A549 treated with CpdA at 1 μM for 4 hours (cell line): Measurements from ENCODE around the gene FPGS. TPM values are rescaled to one million over a fixed set of nuclear protein-coding genes. Genes with fewer than 3 reads are reported as not detected.

ENCODE experiments used
- total RNA-seq: library from RNA; stranded (reverse); fragments of 200-300 nt; extraction: Qiagen RNA extraction; gene quantifications from 5 replicates; pipeline ENCODE4 v1.2.3, GENCODE V29; 2022; ENCODE audit warnings: low read depth

FPGS gene, protein sequence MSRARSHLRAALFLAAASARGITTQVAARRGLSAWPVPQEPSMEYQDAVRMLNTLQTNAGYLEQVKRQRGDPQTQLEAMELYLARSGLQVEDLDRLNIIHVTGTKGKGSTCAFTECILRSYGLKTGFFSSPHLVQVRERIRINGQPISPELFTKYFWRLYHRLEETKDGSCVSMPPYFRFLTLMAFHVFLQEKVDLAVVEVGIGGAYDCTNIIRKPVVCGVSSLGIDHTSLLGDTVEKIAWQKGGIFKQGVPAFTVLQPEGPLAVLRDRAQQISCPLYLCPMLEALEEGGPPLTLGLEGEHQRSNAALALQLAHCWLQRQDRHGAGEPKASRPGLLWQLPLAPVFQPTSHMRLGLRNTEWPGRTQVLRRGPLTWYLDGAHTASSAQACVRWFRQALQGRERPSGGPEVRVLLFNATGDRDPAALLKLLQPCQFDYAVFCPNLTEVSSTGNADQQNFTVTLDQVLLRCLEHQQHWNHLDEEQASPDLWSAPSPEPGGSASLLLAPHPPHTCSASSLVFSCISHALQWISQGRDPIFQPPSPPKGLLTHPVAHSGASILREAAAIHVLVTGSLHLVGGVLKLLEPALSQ
- 45.8 to 52.2 TPM (median 47.7 TPM) in 5 replicates for total RNA-seq

DNA sequence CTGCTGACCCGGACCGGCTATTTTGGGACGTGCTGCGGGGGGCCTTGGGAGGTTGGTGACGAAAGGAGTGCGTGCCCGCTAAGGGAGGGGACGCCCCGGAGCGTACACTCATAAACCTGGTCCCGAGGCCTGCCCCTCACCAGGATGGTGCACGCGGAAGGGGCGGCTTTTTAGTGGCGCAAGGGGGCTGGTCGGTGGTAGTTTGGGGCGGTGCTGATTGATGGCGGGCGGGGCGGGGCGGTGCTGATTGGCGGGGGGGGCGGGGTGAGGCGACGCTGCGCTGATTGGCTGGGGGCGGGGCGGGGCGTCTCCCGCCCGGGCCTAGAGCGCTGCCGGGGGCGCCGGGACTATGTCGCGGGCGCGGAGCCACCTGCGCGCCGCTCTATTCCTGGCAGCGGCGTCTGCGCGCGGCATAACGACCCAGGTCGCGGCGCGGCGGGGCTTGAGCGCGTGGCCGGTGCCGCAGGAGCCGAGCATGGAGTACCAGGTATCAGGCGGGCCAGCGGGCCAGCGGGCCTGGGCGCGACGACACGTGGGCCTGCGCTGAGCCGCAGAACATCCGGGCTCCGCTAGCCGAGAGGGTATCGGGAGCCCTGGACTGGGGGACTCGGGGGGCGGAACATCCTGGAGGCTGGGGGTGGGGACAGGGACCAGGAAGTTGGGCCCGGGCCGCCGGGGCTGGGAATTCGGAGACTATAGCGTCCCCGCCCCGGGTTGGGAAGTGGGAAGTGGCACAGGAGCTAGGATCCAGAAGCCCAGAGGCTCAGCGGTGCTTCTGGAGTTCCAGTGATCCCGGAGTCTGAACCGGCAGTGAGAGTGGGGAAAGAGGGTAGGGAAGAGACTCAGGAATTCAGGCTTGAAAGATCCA, at the start of gene FPGS:
FPGS (plus strand) TSS at position 307 of the 868 bp plus-strand sequence; CDS start at position 350, 43 bp downstream.

DNA sequence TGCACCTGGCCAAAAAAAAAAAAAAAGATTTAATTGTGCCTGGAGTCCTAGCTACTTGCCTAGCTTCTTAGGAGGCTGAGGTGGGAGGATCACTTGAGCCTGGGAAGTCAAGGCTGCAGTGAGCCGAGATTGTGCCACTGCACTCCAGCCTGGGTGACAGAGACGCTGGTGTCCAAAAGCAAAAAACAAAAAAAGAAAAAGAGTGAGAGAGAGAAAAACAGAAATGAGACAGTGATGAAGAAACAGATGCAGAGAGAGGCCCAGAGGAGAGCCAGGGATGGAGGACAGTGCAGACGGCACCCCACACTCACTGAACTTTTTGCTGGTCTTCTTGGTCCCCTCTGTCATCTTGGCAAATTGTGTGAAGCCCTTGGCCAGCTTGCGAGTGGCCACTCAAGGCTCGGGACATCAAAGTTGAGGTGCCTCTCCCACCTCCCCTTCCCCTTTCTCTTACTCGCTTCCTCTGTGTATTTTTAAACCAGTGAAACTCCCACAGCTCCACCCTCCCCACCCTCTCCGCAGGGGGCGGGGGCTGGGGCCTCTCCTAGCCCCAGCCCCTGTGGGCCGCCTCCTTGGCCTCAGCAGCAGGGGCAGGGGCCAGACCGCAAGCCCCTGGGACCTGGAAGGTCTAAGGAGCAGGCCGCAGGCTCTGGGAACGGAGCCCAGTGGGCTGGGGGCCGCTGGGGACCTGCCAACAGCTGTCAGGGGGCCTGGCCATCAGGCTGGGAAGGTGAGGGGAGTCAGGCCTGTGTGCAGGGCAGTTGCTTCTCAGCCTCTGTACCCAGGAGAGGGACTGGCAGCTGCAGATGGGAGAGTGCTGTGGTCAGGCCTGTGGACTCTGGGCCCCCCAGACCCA, 24.2 kb upstream of the FPGS start, which contains the start of gene SH2D3C:
SH2D3C (minus strand) TSS at position 387 of the 856 bp plus-strand sequence; CDS start at position 348, 39 bp downstream.

DNA sequence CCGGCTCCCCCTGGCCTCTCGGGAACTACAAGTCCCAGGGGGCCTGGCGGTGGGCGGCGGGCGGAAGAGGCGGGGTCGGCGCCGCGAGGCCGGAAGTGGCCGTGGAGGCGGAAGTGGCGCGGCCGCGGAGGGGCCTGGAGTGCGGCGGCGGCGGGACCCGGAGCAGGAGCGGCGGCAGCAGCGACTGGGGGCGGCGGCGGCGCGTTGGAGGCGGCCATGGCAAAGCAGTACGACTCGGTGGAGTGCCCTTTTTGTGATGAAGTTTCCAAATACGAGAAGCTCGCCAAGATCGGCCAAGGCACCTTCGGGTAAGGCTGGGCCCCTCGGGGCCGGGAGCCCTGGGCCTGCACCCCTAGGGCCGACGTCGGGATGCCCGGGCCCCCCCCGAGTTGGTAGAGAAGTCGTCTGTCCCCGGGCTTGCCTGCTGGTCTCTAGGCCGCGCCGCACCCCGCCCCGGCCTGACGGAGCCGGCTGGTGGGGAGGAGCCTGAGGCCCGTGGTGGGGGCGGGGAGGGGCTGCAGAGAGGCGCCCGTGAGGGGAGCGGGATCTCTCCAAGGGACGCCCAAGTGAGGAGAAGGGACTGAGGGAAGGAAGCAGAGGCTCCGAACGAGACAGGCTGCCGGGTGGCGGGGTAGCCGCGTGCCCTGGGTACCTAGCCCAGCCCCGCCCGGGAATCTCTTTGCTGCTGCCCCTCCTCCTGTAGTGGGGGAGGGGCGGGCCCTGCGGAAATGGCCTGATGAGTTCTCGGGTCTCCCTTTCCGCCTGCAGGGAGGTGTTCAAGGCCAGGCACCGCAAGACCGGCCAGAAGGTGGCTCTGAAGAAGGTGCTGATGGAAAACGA, 16.5 kb upstream of the FPGS start, which contains the start of gene CDK9:
CDK9 (plus strand) TSS at position 102 of the 840 bp plus-strand sequence; CDS start at position 217, 115 bp downstream.

DNA sequence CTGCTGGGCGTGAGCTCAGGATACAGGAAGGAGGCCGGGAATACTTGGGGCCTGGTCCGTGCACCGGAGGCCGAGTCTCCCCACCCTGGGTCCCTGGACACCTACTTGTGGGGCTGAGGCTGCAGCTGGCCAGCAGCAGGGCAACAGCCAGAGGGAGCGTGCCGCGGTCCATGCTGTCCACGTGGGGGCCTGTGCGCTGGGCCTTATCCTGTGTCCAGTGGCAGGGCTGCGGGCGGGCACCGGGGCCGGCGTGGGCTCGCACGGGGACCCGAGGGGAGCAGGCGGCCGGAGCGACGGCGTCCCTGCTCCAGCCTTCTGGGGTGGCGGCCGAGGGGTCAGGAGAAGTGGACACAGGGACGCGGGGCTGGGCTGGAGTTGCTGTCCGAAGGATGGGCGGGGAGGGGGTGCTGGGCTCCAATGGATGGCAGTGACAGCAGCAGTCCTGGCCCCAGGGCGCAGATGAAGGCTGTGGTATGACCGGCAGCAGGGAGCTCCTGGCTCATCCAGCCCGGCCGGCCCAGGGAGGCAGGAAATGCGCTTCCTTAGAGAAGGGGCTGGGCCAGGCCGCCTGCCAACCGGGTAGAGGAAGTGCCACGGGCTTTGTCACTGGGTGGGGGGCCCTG, 51.6 kb downstream of the FPGS start, which contains the start of gene ENG:
ENG (minus strand) TSS at position 475 of the 623 bp plus-strand sequence; CDS start at position 172, 303 bp downstream.

Other genes starting within 250 kb of the FPGS start
- 16.1 to 18.6 TPM (median 17.9 TPM) in 5 replicates for gene STXBP1, start 190.6 kb upstream of the FPGS start, total RNA-seq
- 0.07 to 0.11 TPM (median 0.07 TPM) in 3 of 5 replicates, not detected in the others for gene CFAP157, start 95.9 kb upstream of the FPGS start, total RNA-seq
- gene PTRH1, start 87.2 kb upstream of the FPGS start, total RNA-seq = 11.1 to 17.9 TPM (median 15.6 TPM) in 5 replicates
- gene TTC16, start 86.8 kb upstream of the FPGS start, total RNA-seq = 0.02 TPM in 1 of 5 replicates, not detected in the others
- gene TOR2A, start 67.6 kb upstream of the FPGS start, total RNA-seq = 8.4 to 16.5 TPM (median 12.9 TPM) in 5 replicates
- gene SH2D3C, start 24.2 kb upstream of the FPGS start, total RNA-seq = 0.03 to 0.16 TPM (median 0.13 TPM) in 4 of 5 replicates, not detected in the other
- gene CDK9, start 16.8 kb upstream of the FPGS start, total RNA-seq = 42.8 to 48.4 TPM (median 47.4 TPM) in 5 replicates
- 0.09 to 0.31 TPM (median 0.17 TPM) in 5 replicates for gene ENG, start 51.8 kb downstream of the FPGS start, total RNA-seq
- gene AK1, start 74.8 kb downstream of the FPGS start, total RNA-seq = 43.4 to 83.0 TPM (median 68.3 TPM) in 5 replicates
- 20.1 to 26.9 TPM (median 24.5 TPM) in 5 replicates for gene ST6GALNAC6, start 96.7 kb downstream of the FPGS start, total RNA-seq
- gene ST6GALNAC4, start 114.2 kb downstream of the FPGS start, total RNA-seq = 14.4 to 25.1 TPM (median 22.1 TPM) in 5 replicates
- 1.5 to 2.6 TPM (median 1.8 TPM) in 5 replicates for gene PIP5KL1, start 127.9 kb downstream of the FPGS start, total RNA-seq
- gene DPM2, start 135.0 kb downstream of the FPGS start, total RNA-seq = 34.3 to 50.2 TPM (median 46.5 TPM) in 5 replicates
- gene EEIG1, start 178.1 kb downstream of the FPGS start, total RNA-seq = 65.8 to 85.4 TPM (median 74.9 TPM) in 5 replicates